Upper lobe of right lung (tissue), 1 donor: ENCODE results near the gene CAP2. TPM values are rescaled to one million over a fixed set of nuclear protein-coding genes. Genes with fewer than 3 reads are reported as not detected.
A peak's percentile ranks its signal among the peaks of the same experiment; 100 is the strongest.

Source experiments
- ATAC-seq: fragments of 200-7000 bp; cut with Tn5 transposase; one replicate; pipeline ENCODE4 v1.9.1; 2020; ENCODE audit warnings: mild to moderate bottlenecking, moderate library complexity
- DNase-seq: peaks from one replicate; pipeline ENCODE4 v3.0.0-alpha.2; 2020
- H3K27ac ChIP-seq: fragments of 200-600 bp; one replicate; pipeline ENCODE4 v1.8.0; 2022
- H3K27me3 ChIP-seq: fragments of 200-600 bp; one replicate; pipeline ENCODE4 v1.8.0; 2022; ENCODE audit warnings: mild to moderate bottlenecking
- H3K36me3 ChIP-seq: fragments of 200-600 bp; one replicate; pipeline ENCODE4 v1.8.0; 2022
- H3K4me1 ChIP-seq: fragments of 200-600 bp; one replicate; pipeline ENCODE4 v1.8.0; 2022
- H3K4me3 ChIP-seq: fragments of 200-600 bp; one replicate; pipeline ENCODE4 v1.8.0; 2022; ENCODE audit warnings: mild to moderate bottlenecking
- H3K9me3 ChIP-seq: fragments of 200-600 bp; one replicate; pipeline ENCODE4 v1.8.0; 2022
- CTCF ChIP-seq: fragments of 200-600 bp; IDR thresholded peaks from one replicate; pipeline ENCODE4 v1.8.0; 2022; ENCODE audit warnings: antibody characterized with exemption
- intact Hi-C: fragments of 100-400 bp; cut with DNase I; formaldehyde crosslinking; loops from one replicate; pipeline ENCODE4 v1.11.0; 2022
- long read RNA-seq: library from polyadenylated mRNA; unstranded; transcript quantifications from one replicate; pipeline ENCODE4 v2.0.0, GENCODE V29; 2021
- total RNA-seq: library from RNA; stranded (reverse); fragmentation: NEBNext Ultra II Directional; extraction: Animal tissue kit (Norgen Biotek cat#: 25700); gene quantifications from one replicate; pipeline ENCODE4 v1.2.1, GENCODE V29; 2021
- donor health status: DM: no; HTN: yes; CAD: no; lungs with severe emphysema.

Gene CAP2
- total RNA-seq = 7.2 TPM
- long read RNA-seq, transcript CAP2-201 (13 exons, 3,316 nt) = major isoform, 17 of 19 reads
- long read RNA-seq, partial matches to known transcripts = 0 of 19 reads
- long read RNA-seq, other reads (novel, unspliced or antisense) = 1 of 19 reads

DNA sequence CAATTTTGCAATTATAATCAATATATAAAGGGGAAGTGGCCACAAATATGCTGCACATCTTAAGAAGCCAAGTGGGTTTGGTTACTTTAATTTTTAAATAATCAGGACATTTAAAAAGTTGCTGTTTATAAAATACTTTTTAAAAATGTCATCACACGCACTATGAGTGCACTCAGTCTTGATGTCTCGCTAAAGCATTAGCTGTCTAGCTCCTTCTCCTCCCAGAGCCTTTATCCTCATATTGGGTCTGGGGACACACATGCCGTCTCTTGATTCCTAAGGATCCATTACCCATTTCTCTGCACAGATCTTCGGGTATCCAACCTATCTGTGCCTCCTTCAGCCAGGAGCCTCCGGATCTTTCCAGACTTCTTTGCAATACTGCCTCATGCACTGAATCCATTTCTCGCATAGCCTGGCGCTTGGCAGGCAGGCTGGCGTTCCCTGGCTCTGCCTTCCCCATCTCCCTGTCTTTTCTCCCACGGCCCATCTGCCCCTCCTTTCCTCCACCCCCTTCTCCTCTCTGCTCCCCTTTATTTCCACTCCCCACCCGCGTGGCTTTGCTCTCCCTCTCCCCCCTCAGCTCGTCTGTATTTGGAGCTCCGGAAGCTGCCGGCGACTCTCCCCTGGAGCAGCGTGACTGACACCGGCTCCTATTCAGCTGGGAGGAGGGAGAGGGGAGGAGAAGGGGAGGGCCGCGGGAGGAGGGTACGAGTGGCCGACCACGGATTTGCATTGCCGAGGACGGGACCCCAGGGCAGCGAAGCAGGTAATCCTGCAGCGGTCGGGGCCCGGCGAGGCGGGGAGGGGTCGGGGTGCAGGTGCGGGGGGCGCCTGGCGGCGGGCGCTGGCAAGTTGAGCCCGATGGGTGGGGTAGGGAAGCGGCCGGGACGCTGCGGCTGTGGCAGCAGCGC is at the start of gene CAP2:
Gene CAP2 (plus strand): TSS at position 618 of the 914 bp plus-strand sequence. CDS start 27,961 bp downstream, outside the sequence.
- intact Hi-C loops = no loop called here
- peak within 1 kb of the TSS; percentile 18 for H3K27ac ChIP-seq
- DNase-seq = peak; percentile 76
- ATAC-seq = peak; percentile 90
- TF ChIP-seq CTCF = no peak
- peak within 1 kb of the TSS; percentile 57 for H3K4me3 ChIP-seq
- no peaks in the 10 kb centered on the region for H3K9me3 ChIP-seq
- H3K27me3 ChIP-seq = peaks cover 8% of the 10 kb centered on the region
- H3K36me3 ChIP-seq = no peaks in the 10 kb centered on the region
- no peaks in the 10 kb centered on the region for H3K4me1 ChIP-seq

- no peak for ATAC-seq
- H3K36me3 ChIP-seq = no peaks in the 10 kb centered on the region
- H3K27me3 ChIP-seq = no peaks in the 10 kb centered on the region
- no peak overlapping the region for H3K27ac ChIP-seq
- intact Hi-C loops = no loop called here
- H3K9me3 ChIP-seq = no peaks in the 10 kb centered on the region
- TF ChIP-seq CTCF = no peak
- H3K4me1 ChIP-seq = no peaks in the 10 kb centered on the region
- no peak for DNase-seq
- no peak overlapping the region for H3K4me3 ChIP-seq
Observed at GRCh38 chr6:17347012-17347411, 46.4 kb upstream of the CAP2 start.

DNA sequence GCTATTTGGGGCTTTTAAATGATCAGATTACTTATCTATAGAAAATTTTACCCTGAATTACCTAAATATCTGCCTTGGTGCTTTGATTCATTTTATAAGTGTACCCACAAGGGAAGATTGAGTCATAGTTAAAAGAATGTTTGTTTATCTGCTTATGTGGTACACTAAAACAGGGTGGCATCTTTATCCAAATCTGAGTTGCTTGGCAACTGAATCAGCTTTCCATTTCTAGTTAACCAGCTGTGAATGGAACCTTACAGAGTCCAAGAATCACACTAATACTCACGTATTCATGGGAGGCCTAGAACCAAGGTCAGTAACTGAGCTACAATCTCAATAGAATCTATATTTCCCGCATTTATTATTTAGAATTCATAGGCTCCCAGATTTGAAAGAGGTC is 44.0 kb upstream of the CAP2 start:
- intact Hi-C loops = no loop called here
- H3K9me3 ChIP-seq = no peaks in the 10 kb centered on the region
- no peak overlapping the region for H3K4me3 ChIP-seq
- ATAC-seq (no peak), DNase-seq (no peak)
- no peaks in the 10 kb centered on the region for H3K27me3 ChIP-seq
- TF ChIP-seq CTCF = no peak
- no peaks in the 10 kb centered on the region for H3K4me1 ChIP-seq
- H3K27ac ChIP-seq = no peak overlapping the region
- no peaks in the 10 kb centered on the region for H3K36me3 ChIP-seq

DNA sequence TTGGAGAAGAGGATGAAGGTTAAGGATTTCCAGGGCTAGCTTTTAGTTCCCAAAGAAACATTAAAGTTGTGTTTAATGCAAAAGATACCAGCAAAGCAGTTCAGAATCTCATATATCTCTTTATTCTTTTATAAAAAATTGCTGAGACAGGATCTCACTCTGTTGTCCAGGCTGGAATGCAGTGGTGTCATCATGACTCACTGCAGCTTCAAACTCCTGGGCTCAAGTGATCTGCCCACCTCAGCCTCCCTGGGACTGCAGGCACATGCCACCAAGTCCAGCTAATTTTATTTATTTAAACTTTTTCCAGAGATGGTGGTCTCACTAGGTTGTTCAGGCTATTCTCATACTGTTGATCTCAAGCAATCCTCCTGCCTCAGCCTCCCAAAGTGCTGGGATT is 41.1 kb upstream of the CAP2 start:
- ATAC-seq (no peak), DNase-seq (no peak)
- Histone ChIP-seq H3K4me1 (no peaks in the 10 kb centered on the region), H3K4me3 (no peak overlapping the region), H3K36me3 (no peaks in the 10 kb centered on the region), H3K9me3 (no peaks in the 10 kb centered on the region), H3K27me3 (no peaks in the 10 kb centered on the region), H3K27ac (no peak overlapping the region)
- no peak for TF ChIP-seq CTCF
- intact Hi-C loops = no loop called here

DNA sequence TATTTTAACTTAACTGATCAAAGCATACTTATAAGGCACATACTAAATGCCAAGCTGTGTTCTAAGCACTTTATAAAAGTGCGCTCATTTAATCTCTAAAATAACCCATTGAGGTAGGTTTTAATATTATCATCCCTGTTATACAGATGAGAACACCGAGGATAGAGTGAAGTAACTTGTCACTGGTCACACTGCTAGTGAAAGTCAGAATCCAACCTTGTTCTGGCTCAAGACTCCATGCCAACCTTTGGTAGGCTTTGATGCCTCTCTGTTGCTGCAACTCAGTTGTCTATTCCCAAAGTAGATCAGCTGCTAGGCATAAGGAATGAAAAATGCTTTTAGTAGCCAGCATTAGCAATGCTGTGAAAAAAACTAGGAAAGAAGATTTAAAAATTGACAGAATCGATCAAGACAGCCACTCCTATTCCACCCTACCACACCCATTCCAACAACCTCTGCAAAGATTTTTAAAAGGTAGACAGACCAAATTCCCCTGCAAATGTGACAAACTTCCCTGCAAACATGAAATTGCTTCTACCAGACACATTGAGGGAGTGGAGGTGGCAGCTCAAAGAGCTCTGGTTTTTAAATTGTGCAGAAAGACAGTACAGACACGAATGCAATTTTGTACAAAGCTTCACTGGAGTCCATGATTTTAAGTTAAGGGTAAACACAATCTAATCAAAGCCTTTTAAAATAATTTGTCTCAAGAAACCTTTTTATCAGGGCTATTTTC is 39.8 kb upstream of the CAP2 start:
- intact Hi-C loops = no loop called here
- Histone ChIP-seq H3K9me3 (no peaks in the 10 kb centered on the region), H3K36me3 (no peaks in the 10 kb centered on the region), H3K4me3 (no peak overlapping the region), H3K27me3 (no peaks in the 10 kb centered on the region), H3K4me1 (no peaks in the 10 kb centered on the region), H3K27ac (no peak overlapping the region)
- DNase-seq = no peak
- no peak for TF ChIP-seq CTCF
- ATAC-seq = no peak
